ENCODE data around the gene LIN7C.

GRCh38 chr11:27495710-27496300 lies 10.8 kb downstream of the LIN7C start:
- TF ChIP-seq CTCF (IDR thresholded peaks at IDR 0.05): no peak
- no peak for TF ChIP-seq POLR2A (IDR thresholded peaks at IDR 0.05)
